ENCODE results near the gene SCAMP2. TPM values are rescaled to one million over a fixed set of nuclear protein-coding genes. Genes with fewer than 3 reads are reported as not detected.

SCAMP2 gene
- total and polyA plus RNA-seq, 2 of the 13 experiments (the other 11 are each of a cell fraction or from before 2014, with no cell fraction given), result 34.8 to 121 TPM

- 35% methylated on average over 8 of the region's 8 CpGs for WGBS (ENCODE audit: low lambda C conversion rate)
- H3K9ac ChIP-seq (ENCODE audit: insufficient read depth, low read depth, low read length), result peak overlapping the region; percentile 77
- ChIA-PET CTCF (ENCODE audit: low intra/inter-chr PET ratio, low total read pairs) (no interaction called here), POLR2A (interaction anchor here (0.6 to 2.5 kb wide), 21 partner anchors 8 to 138 kb away, joined by 3 to 28 read pairs (median 4); partner anchors contain the start of genes COX5A, MPI, PPCDC and SCAMP5)
- FAIRE-seq (no peak), DNase-seq (ENCODE audit: low spot score) (no peak), ATAC-seq (peak; percentile 43)
- H3K27ac ChIP-seq (ENCODE audit: extremely low read length, insufficient read depth, low read length), result peak overlapping the region; percentile 76
- peak overlapping the region; percentile 93 for H3K4me2 ChIP-seq (ENCODE audit: low read depth, low read length)
- H3K4me3 ChIP-seq (replicated peaks in 1 of 3; ENCODE audit: insufficient read depth in 1 of 3, low read depth in 2 of 3, low read length in 3 of 3), result peak overlapping the region; percentile 85 to 91 (median 88)
- H4K20me1 ChIP-seq (ENCODE audit: insufficient read depth, low read length), result no peaks in the 10 kb centered on the region
- H3K9me3 ChIP-seq (ENCODE audit: low read length), result no peaks in the 10 kb centered on the region
- TF ChIP-seq KDM5A (IDR thresholded peaks at IDR 0.05; ENCODE audit: borderline replicate concordance, low read length), result 0 out of 2 replicates have a peak, but pooled peaks have one; percentile 18
- TF ChIP-seq, protein P1, sequence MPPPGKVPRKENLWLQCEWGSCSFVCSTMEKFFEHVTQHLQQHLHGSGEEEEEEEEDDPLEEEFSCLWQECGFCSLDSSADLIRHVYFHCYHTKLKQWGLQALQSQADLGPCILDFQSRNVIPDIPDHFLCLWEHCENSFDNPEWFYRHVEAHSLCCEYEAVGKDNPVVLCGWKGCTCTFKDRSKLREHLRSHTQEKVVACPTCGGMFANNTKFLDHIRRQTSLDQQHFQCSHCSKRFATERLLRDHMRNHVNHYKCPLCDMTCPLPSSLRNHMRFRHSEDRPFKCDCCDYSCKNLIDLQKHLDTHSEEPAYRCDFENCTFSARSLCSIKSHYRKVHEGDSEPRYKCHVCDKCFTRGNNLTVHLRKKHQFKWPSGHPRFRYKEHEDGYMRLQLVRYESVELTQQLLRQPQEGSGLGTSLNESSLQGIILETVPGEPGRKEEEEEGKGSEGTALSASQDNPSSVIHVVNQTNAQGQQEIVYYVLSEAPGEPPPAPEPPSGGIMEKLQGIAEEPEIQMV (CRISPR knock-in tag; IDR thresholded peaks at IDR 0.05; ENCODE audit: low read depth), result no peak
- no peak for TF ChIP-seq ISL2 (CRISPR knock-in tag; IDR thresholded peaks at IDR 0.05)
- 0 out of 2 replicates have a peak, but pooled peaks have one; percentile 36 for TF ChIP-seq ZNF879 (CRISPR knock-in tag; IDR thresholded peaks at IDR 0.05)
- no peak for TF ChIP-seq ZNF317 (CRISPR knock-in tag; IDR thresholded peaks at IDR 0.05)
- no peak for TF ChIP-seq KMT2B (CRISPR knock-in tag; IDR thresholded peaks at IDR 0.05)
- TF ChIP-seq SMYD3 (CRISPR knock-in tag; IDR thresholded peaks at IDR 0.05), result no peak
- no peak for TF ChIP-seq NFE2L2 (IDR thresholded peaks at IDR 0.05; ENCODE audit: low read length)
- TF ChIP-seq, protein P2, sequence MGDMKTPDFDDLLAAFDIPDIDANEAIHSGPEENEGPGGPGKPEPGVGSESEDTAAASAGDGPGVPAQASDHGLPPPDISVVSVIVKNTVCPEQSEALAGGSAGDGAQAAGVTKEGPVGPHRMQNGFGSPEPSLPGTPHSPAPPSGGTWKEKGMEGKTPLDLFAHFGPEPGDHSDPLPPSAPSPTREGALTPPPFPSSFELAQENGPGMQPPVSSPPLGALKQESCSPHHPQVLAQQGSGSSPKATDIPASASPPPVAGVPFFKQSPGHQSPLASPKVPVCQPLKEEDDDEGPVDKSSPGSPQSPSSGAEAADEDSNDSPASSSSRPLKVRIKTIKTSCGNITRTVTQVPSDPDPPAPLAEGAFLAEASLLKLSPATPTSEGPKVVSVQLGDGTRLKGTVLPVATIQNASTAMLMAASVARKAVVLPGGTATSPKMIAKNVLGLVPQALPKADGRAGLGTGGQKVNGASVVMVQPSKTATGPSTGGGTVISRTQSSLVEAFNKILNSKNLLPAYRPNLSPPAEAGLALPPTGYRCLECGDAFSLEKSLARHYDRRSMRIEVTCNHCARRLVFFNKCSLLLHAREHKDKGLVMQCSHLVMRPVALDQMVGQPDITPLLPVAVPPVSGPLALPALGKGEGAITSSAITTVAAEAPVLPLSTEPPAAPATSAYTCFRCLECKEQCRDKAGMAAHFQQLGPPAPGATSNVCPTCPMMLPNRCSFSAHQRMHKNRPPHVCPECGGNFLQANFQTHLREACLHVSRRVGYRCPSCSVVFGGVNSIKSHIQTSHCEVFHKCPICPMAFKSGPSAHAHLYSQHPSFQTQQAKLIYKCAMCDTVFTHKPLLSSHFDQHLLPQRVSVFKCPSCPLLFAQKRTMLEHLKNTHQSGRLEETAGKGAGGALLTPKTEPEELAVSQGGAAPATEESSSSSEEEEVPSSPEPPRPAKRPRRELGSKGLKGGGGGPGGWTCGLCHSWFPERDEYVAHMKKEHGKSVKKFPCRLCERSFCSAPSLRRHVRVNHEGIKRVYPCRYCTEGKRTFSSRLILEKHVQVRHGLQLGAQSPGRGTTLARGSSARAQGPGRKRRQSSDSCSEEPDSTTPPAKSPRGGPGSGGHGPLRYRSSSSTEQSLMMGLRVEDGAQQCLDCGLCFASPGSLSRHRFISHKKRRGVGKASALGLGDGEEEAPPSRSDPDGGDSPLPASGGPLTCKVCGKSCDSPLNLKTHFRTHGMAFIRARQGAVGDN (CRISPR knock-in tag; IDR thresholded peaks at IDR 0.05), result peak; percentile 24; the same call in 1 of the 2 replicates
- TF ChIP-seq ZBTB49 (CRISPR knock-in tag; IDR thresholded peaks at IDR 0.05; ENCODE audit: borderline replicate concordance), result no peak
- no peak for TF ChIP-seq CEBPZ (IDR thresholded peaks at IDR 0.05; ENCODE audit: low read length)
- no peaks in the 10 kb centered on the region; a peak in 1 of 5 replicates for H3K27me3 ChIP-seq (ENCODE audit: control insufficient read depth in 1 of 2, insufficient read depth in 2 of 2, low read length in 2 of 2)
- peaks cover 27% of the 10 kb centered on the region for H3K4me1 ChIP-seq (ENCODE audit: insufficient read depth, low read length)
- intact Hi-C loops (cut with micrococcal nuclease; ENCODE audit: unreplicated experiment) (loop anchor here (5.0 kb wide), 1 partner anchor 45 kb away; no protein-coding TSS in a partner anchor), in situ Hi-C loops (cut with HindIII; ENCODE audit: extremely low pct_ligation_motif_present, low pct_unique_long_range_greater_than_20kb) (no loop called here)
- peaks cover 11 to 30% of the 10 kb centered on the region in 2 experiments for H3K36me3 ChIP-seq (replicated peaks in 1 of 2; ENCODE audit: control insufficient read depth in 1 of 2, insufficient read depth in 2 of 2, low read length in 2 of 2)
- H3K79me2 ChIP-seq (ENCODE audit: insufficient read depth, low read length), result peaks cover 16% of the 10 kb centered on the region
- BruUV-seq (replicated peaks), result TSS peak; percentile 79
- H2AFZ ChIP-seq (ENCODE audit: low read length), result peak overlapping the region; percentile 33
Observed at GRCh38 chr15:74907163-74907870, 34.2 kb upstream of the SCAMP2 start.

Data from HepG2 (cell line).